Neural cell (in vitro differentiated cells): ENCODE data around the gene TIAL1. TPM values are rescaled to one million over a fixed set of nuclear protein-coding genes. Genes with fewer than 3 reads are reported as not detected.

ENCODE experiments used
- H2AFZ ChIP-seq: fragments of 200-600, 300-800 bp; sonication (generic), shearing (Covaris generic); 2 replicates; pipeline ENCODE4 v1.6.0; 2014; ENCODE audit warnings: low read depth, mild to moderate bottlenecking, antibody characterized with exemption, low read length, moderate library complexity
- H3F3A ChIP-seq: fragments of 200-600 bp; shearing (Covaris generic); 2 replicates; pipeline ENCODE4 v1.6.1; 2016; ENCODE audit warnings: mild to moderate bottlenecking, moderate library complexity, mixed read lengths, antibody characterized with exemption, low read length; ENCODE audit not compliant: insufficient read depth, poor library complexity, severe bottlenecking
- H3K27ac ChIP-seq: fragments of 200-600, 300-800 bp; sonication (generic), shearing (Covaris generic); 2 replicates; pipeline ENCODE4 v1.5.1; 2014; ENCODE audit warnings: mild to moderate bottlenecking, low read length, moderate library complexity
- H3K27me3 ChIP-seq: fragments of 300-800, 200-600 bp; sonication (generic), shearing (Covaris generic); 2 replicates; pipeline ENCODE4 v1.6.0; 2014; ENCODE audit warnings: mild to moderate bottlenecking, low read depth, low read length, moderate library complexity; ENCODE audit not compliant: insufficient read depth
- H3K36me3 ChIP-seq: fragments of 300-800, 200-600 bp; sonication (generic), shearing (Covaris generic); 2 replicates; pipeline ENCODE4 v1.5.1; 2014; ENCODE audit warnings: mild to moderate bottlenecking, antibody characterized with exemption, low read length, moderate library complexity; ENCODE audit not compliant: insufficient read depth
- H3K4me2 ChIP-seq: fragments of 300-800, 200-600 bp; sonication (generic), shearing (Covaris generic); 2 replicates; pipeline ENCODE4 v1.6.0; 2014; ENCODE audit warnings: mild to moderate bottlenecking, low read length
- H3K4me3 ChIP-seq: fragments of 300-800, 200-600 bp; sonication (generic), shearing (Covaris generic); 2 replicates; pipeline ENCODE4 v1.5.1; 2014; ENCODE audit warnings: mild to moderate bottlenecking, low read length, moderate library complexity
- H3K79me2 ChIP-seq: fragments of 200-600 bp; shearing (Covaris generic); replicated peaks from 2 replicates; pipeline ENCODE4 v1.6.0; 2014; ENCODE audit warnings: mild to moderate bottlenecking, low read length, moderate library complexity; ENCODE audit not compliant: insufficient read depth
- H3K9ac ChIP-seq: fragments of 300-800, 200-600 bp; sonication (generic), shearing (Covaris generic); 2 replicates; pipeline ENCODE4 v1.6.1; 2016; ENCODE audit warnings: mild to moderate bottlenecking, low read length, mixed read lengths
- H3K9me2 ChIP-seq: fragments of 200-600 bp; shearing (Covaris generic); 2 replicates; pipeline ENCODE4 v1.6.1; 2016; ENCODE audit warnings: mild to moderate bottlenecking, low read length, mixed read lengths; ENCODE audit not compliant: insufficient read depth
- H3K9me3 ChIP-seq: fragments of 200-600, 300-800 bp; sonication (generic), shearing (Covaris generic); 2 replicates; pipeline ENCODE4 v1.6.1; 2016; ENCODE audit warnings: mild to moderate bottlenecking, mixed run types, low read length, moderate library complexity, mixed read lengths
- H4K20me1 ChIP-seq: fragments of 200-600 bp; shearing (Covaris generic); 2 replicates; pipeline ENCODE4 v1.6.1; 2016; ENCODE audit warnings: mild to moderate bottlenecking, mixed run types; ENCODE audit not compliant: insufficient read depth
- EZH2 ChIP-seq: fragments of 200-600, 300-800 bp; shearing (Covaris generic), sonication (generic); IDR thresholded peaks from 2 replicates; pipeline ENCODE4 v1.6.1; 2014; ENCODE audit warnings: antibody characterized with exemption, low read length, borderline replicate concordance, mild to moderate bottlenecking; ENCODE audit not compliant: insufficient read depth, poor library complexity, severe bottlenecking
- MXI1 ChIP-seq: fragments of 450-650 bp; conservative IDR thresholded peaks from 2 replicates; pipeline ENCODE4 v1.6.1; 2014; ENCODE audit warnings: antibody characterized with exemption, mild to moderate bottlenecking; ENCODE audit not compliant: poor library complexity, severe bottlenecking
- POLR2AphosphoS5 ChIP-seq: IDR thresholded peaks from 2 replicates; pipeline ENCODE4 v1.6.1; 2012
- RAD21 ChIP-seq: fragments of 450-650 bp; conservative IDR thresholded peaks from 2 replicates; pipeline ENCODE4 v1.6.1; 2014; ENCODE audit warnings: antibody characterized with exemption, mild to moderate bottlenecking, moderate library complexity
- SMC3 ChIP-seq: fragments of 450-650 bp; conservative IDR thresholded peaks from 2 replicates; pipeline ENCODE4 v1.6.1; 2014; ENCODE audit warnings: antibody characterized with exemption, mild to moderate bottlenecking, moderate library complexity; ENCODE audit not compliant: poor library complexity
- TAF1 ChIP-seq: IDR thresholded peaks from 2 replicates; pipeline ENCODE4 v1.6.1; 2012; ENCODE audit warnings: low read depth
- polyA plus RNA-seq: library from polyadenylated mRNA; depleted of rRNA; stranded (reverse); fragments of >200 nt; gene quantifications from 2 replicates; pipeline ENCODE4 v1.2.3, GENCODE V29; 2014
- TF ChIP-seq, protein P1 (sequence below): IDR thresholded peaks from 2 replicates; pipeline ENCODE4 v1.6.1; 2012; ENCODE audit warnings: borderline replicate concordance
- TF ChIP-seq, protein P2 (sequence below): fragments of 450-650 bp; IDR thresholded peaks from 2 replicates; pipeline ENCODE4 v1.5.1; 2014; ENCODE audit warnings: antibody characterized with exemption, mild to moderate bottlenecking, moderate library complexity; ENCODE audit not compliant: poor library complexity, severe bottlenecking

Gene TIAL1
- polyA plus RNA-seq, 1 donor from 2014 or later, result 85.1 TPM

DNA sequence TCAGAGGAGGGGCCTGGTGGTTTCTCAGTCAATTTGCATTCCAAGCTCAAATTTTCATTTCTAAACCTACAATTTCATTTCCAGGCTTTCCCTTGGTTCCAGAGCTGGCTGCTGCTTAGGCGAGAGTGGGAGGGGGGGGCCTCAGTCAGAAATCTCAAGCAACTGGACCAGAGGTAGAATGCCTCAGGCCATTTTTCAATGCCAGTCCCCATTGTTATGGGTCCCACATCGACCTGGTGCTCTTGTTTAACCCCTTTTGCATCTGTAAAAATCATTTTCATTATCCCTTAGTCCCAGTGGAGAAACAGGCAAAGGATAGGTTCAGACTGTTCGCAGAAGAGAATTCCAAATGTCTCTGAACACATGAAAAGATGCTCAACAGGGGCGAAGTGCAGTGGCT, 40.9 kb upstream of the TIAL1 start:
- TF ChIP-seq SMC3 (no peak), TAF1 (no peak)
- TF ChIP-seq, protein P1, sequence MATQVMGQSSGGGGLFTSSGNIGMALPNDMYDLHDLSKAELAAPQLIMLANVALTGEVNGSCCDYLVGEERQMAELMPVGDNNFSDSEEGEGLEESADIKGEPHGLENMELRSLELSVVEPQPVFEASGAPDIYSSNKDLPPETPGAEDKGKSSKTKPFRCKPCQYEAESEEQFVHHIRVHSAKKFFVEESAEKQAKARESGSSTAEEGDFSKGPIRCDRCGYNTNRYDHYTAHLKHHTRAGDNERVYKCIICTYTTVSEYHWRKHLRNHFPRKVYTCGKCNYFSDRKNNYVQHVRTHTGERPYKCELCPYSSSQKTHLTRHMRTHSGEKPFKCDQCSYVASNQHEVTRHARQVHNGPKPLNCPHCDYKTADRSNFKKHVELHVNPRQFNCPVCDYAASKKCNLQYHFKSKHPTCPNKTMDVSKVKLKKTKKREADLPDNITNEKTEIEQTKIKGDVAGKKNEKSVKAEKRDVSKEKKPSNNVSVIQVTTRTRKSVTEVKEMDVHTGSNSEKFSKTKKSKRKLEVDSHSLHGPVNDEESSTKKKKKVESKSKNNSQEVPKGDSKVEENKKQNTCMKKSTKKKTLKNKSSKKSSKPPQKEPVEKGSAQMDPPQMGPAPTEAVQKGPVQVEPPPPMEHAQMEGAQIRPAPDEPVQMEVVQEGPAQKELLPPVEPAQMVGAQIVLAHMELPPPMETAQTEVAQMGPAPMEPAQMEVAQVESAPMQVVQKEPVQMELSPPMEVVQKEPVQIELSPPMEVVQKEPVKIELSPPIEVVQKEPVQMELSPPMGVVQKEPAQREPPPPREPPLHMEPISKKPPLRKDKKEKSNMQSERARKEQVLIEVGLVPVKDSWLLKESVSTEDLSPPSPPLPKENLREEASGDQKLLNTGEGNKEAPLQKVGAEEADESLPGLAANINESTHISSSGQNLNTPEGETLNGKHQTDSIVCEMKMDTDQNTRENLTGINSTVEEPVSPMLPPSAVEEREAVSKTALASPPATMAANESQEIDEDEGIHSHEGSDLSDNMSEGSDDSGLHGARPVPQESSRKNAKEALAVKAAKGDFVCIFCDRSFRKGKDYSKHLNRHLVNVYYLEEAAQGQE, result no peak
- no peak overlapping the region for H3K9ac ChIP-seq
- H4K20me1 ChIP-seq, result no peaks in the 10 kb centered on the region
- no peak overlapping the region for H2AFZ ChIP-seq
- H3K4me2 ChIP-seq, result no peak overlapping the region
- H3K9me2 ChIP-seq, result no peaks in the 10 kb centered on the region
- no peaks in the 10 kb centered on the region for H3K79me2 ChIP-seq
- no peak overlapping the region for H3K27ac ChIP-seq
- H3F3A ChIP-seq, result no peaks in the 10 kb centered on the region
- no peaks in the 10 kb centered on the region for H3K27me3 ChIP-seq
- no peaks in the 10 kb centered on the region for H3K9me3 ChIP-seq
- H3K36me3 ChIP-seq, result no peaks in the 10 kb centered on the region
- H3K4me3 ChIP-seq, result no peak overlapping the region

DNA sequence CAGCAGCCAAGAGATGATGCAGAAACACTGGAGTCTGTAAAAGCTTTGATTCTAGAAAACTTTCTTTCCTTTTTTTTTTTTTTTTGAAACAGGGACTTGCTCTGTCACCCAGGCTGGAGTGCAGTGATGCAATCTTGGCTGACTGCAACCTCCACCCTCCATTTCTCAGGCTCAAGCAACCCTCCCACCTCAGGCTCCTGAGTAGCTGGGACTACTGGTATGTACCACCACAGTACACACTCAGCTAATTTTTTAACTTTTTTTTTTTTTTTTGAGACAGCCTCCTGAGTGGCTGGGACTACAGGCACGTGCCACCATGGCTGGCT, 37.4 kb upstream of the TIAL1 start:
- H3K9me2 ChIP-seq, result no peaks in the 10 kb centered on the region
- H3K4me3 ChIP-seq, result no peak overlapping the region
- H3K4me2 ChIP-seq, result no peak overlapping the region
- H3K9me3 ChIP-seq, result no peaks in the 10 kb centered on the region
- no peaks in the 10 kb centered on the region for H3K27me3 ChIP-seq
- no peaks in the 10 kb centered on the region for H3K79me2 ChIP-seq
- H3F3A ChIP-seq, result no peaks in the 10 kb centered on the region
- H4K20me1 ChIP-seq, result no peaks in the 10 kb centered on the region
- no peak overlapping the region for H3K9ac ChIP-seq
- no peak overlapping the region for H2AFZ ChIP-seq
- H3K27ac ChIP-seq, result no peak overlapping the region
- H3K36me3 ChIP-seq, result no peaks in the 10 kb centered on the region
- TF ChIP-seq POLR2AphosphoS5 (no peak), RAD21 (no peak), EZH2 (no peak), MXI1 (no peak)
- TF ChIP-seq, protein P1, result no peak
- TF ChIP-seq, protein P2, sequence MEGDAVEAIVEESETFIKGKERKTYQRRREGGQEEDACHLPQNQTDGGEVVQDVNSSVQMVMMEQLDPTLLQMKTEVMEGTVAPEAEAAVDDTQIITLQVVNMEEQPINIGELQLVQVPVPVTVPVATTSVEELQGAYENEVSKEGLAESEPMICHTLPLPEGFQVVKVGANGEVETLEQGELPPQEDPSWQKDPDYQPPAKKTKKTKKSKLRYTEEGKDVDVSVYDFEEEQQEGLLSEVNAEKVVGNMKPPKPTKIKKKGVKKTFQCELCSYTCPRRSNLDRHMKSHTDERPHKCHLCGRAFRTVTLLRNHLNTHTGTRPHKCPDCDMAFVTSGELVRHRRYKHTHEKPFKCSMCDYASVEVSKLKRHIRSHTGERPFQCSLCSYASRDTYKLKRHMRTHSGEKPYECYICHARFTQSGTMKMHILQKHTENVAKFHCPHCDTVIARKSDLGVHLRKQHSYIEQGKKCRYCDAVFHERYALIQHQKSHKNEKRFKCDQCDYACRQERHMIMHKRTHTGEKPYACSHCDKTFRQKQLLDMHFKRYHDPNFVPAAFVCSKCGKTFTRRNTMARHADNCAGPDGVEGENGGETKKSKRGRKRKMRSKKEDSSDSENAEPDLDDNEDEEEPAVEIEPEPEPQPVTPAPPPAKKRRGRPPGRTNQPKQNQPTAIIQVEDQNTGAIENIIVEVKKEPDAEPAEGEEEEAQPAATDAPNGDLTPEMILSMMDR, result no peak
